NCI-H2227 (cell line): ENCODE results near the gene DNAJC6.

ENCODE experiments used
- DNase-seq: peaks from one replicate; lab custom pipeline; 2025; ENCODE audit not compliant: unreplicated experiment; lab: John Stamatoyannopoulos, UW

Gene DNAJC6

DNA sequence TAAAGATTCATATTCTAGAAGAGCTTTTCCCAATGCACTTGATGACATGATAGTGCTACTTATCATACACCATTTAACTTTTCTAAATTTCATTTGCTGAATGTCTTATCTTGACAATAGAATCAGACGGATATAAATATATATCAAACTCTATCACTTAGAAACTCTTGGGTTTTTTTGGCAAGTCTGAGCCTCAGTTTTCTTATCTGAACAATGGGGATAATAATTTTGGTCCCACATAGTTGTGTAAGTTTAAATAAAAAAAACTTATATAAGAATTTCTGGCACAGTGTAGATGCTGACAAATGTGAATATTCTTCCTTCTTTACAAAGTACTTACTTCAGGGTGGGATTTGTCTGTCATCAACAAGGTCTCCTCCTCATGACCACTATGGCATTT is 89.7 kb downstream of the DNAJC6 start:
- no peak for DNase-seq

DNA sequence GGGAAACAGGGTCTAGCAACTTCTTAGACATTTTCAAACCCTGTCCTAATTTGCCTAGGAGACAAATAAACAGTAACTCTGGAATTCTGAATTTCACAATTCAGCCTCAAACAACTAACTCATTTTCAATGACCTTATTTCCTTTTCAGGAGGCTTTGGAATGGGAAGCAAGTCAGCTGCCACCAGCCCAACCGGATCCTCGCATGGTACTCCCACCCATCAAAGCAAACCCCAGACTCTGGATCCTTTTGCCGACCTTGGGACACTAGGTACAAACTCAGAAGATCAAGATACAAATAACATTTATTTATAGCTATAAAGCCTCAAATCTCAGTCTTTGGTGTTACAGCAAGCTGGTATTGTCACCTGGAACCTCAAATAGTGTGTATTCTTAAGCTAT is 92.3 kb downstream of the DNAJC6 start:
- DNase-seq = no peak

DNA sequence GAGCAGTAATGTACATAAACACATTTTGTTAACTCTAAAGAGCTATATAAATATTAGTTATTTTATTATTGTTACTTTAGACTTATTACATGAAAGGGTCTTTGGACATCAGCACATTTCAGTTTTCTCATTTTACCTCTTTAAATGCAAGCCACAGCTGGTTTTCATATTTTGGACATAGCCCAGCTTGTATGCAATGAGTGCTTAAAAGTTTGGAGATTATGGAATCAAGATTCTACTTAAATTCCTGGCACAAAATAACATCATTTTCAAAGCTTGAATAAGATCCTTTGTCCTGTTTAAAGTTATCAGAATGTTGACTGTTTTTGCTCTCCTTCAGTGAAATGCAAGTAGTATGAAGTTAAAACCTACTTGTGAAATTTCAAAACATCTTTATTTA is 95.6 kb downstream of the DNAJC6 start:
- no peak for DNase-seq

DNA sequence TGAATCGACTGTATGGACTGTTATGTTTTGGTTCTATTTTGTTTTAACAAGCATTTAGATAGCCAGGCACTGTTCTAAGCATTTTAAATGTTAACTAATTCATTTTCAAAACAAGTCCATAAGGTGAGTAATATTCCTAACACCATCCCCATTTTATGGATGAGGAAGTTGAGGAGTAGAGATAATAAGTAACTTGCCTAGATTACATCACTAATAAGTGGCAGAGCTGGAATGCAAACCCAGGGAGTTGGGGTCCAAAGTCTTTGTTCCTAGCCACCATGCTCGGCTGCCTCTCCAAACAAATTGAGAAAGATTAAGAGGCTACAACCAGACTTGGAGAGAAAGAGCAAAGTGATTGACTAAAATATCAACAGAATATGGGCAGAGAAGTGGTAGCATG is 98.5 kb downstream of the DNAJC6 start:
- no peak for DNase-seq

DNA sequence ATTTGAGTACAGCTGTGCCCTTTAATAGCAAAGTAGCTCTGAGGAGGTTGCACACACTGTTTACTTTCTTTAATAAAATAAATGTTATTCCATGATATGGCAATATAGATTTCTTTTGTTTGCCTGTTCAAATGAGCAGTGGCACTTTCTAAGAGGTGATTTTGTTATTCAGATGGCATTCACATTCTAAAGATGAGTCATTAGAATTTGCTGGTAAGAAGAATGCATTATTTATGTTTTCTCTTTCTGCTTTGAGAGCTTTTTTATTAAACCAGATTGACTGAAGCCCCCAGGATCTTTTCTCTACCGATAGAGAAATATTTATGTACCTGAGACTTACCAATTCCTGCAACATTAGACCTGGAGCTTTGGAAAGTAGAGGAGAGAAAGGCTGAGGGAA is 100.0 kb downstream of the DNAJC6 start:
- no peak for DNase-seq

DNA sequence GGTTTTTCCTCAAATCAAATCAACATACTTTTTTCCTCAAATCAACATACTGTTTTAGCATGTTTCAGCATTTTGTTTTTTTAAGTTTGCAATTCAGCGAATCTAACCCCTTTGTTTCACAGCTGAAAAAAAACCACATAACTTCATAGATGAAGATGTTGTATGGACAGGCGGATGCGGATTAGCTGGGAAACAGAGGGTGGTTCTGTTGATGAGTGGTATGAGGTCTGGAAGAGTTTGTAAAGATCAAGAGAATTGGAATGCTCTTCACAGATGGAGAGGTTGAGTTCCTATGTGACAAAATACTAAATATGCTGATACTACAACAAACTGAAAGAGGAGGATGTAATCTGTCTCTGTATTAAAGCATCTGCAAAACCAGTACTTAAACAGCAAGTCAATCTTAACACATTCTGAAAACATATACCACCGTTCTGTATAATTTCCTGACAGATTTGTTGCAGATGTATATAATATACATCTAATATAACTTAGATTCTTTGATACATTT is 100.5 kb downstream of the DNAJC6 start:
- DNase-seq = no peak

DNA sequence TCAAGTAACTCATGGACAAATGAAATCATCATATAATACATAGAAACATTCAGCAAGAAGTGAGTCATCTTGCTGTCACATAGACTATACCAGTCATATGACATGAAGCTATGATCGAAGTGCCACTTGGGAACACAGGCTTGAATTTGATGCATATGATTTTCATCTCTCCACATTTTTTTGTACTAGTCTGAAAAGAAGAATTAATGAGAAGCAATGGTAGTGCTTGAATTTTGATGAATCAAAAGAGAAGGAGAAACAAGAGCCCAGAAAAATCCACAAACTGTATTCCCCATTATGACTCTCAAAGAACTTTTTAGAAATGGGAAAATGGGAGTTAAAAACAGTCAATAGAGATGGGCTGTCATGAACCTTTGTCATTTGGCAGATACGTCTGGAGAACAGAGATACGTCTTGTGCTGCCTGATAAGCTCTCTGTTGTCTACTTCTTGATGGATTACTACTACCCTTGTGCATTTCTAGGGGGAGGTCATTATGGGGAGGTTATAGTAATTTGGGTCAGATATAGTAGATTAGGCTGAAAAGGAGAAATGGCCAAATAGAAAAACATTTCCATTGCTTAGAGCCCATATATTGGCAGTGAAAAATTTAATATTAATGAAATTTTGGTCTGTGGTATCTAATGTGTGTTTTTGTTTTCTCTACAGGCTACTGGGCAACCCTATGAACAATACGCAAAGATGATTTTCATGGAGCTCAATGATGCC is 103.1 kb downstream of the DNAJC6 start:
- DNase-seq = no peak

DNA sequence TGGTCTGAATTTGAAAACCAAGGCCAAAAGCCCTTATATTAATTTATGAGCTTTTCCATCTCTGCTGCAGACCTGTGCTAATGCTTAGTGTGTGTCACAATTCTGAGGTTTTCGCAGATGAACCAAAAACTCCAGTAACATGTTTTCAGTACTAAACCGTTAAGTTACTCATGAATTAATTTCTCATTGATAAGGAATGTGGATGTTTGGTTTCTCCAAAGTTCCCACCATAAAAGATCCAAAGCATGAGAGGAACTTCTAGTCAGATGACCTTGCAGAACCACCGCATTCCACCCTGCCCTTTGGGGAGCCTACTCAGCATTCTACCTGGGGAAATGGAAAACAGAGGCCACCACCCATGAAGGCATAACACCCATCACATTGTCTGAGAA is 103.6 kb downstream of the DNAJC6 start:
- DNase-seq = no peak

DNA sequence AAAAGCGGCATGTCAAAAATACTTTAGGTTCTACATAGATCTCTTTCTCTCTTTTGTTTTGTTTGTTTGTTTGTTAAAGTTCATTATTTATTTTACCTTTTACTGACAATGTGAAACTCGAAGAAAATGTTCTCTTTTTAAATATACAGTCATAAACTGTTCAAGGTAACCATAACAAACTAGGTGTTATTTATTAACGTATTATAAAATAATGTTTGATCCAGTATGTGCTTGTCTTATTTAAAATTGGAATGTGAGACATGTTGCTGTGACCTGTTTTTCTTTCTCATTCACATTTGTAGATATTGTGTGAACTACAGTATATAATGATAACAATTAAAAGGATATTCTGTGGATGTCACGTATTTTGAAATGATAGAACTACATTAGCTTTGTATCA is 105.2 kb downstream of the DNAJC6 start:
- no peak for DNase-seq

DNA sequence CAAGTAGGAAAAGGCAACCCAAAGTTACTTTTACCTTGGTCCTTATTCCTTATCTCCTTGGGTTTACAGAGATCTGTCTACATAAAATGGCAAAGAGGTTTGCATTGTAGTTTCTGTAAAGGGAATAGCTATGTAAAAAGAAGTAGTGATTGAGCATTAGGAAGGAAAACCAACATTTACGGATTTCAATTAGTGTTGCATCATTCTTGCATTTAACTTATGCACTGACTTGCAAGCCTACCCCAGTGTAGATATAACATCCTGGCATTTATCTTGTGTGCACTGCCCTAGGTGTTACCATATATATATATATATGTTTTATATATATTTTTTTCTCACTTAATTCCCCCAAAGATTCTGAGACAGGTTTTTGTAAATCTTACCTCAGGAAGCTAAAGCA is 107.4 kb downstream of the DNAJC6 start:
- DNase-seq = no peak

DNA sequence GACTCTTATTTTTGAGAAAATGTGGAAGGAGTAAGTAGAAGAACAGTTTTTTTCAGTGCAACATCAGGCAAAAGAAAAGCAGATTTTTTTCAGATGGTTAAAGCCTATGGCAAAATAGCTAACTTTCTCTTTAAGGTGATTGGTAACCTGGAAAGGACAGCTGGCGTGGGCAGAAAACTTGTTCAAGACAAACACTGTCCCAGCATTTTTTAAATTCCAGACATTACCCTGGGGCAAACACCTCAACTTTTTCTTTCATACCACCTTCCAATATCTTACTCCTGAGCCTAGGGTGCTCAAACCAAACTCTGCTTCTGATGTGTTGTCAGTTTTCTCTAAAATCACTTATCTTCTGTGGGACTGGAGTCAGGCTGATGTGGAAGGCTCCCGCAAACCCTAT is 108.4 kb downstream of the DNAJC6 start:
- no peak for DNase-seq

DNA sequence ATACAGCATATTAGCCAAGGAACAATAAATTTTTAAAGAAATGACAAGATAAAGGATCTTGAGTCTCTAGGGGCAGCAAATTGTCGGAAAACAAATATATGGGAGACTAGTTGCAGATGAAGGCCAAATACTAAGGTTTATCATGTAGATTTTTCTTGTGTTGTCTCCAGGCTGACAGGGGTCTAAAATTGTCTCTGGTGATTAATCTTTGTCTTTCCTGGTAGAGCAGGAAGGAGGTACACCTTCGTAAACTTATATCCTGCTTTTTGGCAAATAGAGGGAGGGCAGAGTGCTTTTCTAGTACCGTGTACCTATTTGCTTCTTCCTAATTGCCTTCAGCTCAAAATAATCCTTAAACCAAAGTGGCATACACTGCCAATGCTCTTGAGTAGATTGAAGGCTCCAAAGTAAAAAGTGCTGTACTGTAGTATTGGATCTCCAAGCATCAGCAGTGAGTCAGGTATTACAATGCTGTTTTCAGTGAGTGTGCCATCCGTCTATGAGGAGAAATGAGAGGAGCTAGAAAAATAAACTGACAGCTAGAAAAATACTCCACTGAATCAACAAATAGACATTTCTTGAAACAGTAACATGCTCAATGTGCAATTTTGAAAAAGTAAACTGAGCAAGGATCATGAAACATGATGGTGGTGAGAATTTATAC is 109.3 kb downstream of the DNAJC6 start:
- no peak for DNase-seq

DNA sequence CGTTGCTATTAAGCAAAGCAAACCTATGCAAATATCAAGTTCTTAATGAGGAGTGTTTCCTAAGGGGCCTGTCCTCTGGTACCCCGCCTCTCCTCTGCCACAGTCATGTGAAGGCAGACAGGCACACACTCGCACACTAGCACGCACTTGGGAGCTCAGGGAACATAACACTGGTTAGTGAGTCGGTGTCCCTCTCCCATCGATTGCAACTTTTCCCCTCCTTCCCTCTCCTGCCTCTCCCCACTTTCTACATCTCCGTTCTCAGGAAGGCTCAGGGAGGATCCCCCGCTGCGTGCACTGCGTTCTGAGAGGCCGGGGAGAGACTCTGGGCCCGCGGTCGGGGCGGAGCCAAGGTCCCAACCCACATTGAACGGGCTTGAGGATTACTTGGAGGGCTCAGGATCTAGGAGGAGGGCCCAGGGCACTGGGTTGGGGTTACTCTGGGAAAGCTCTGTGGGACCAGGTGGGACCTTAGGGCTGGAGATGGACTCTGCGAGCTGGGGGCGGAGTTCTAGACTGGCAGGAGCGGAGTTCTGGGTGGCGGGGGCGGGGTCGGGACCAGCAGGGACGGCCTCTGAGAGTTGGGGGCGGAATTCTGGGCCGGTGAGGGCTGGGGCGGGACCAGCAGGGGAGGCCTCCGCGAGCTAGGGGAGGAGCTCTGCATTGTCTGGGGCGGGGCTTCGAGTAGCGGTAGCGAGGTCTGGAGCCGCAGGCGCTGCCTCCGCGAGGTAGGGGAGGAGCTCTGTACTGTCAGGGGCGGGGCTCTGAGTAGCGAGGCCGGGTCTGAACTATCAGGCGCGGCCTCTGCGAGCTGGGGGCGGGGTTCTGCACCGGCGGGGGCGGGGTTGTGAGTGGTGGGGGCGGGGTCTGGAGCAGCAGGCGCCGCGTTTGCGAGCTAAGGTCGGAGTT is 110.6 kb downstream of the DNAJC6 start:
- peak; percentile 99 for DNase-seq

DNA sequence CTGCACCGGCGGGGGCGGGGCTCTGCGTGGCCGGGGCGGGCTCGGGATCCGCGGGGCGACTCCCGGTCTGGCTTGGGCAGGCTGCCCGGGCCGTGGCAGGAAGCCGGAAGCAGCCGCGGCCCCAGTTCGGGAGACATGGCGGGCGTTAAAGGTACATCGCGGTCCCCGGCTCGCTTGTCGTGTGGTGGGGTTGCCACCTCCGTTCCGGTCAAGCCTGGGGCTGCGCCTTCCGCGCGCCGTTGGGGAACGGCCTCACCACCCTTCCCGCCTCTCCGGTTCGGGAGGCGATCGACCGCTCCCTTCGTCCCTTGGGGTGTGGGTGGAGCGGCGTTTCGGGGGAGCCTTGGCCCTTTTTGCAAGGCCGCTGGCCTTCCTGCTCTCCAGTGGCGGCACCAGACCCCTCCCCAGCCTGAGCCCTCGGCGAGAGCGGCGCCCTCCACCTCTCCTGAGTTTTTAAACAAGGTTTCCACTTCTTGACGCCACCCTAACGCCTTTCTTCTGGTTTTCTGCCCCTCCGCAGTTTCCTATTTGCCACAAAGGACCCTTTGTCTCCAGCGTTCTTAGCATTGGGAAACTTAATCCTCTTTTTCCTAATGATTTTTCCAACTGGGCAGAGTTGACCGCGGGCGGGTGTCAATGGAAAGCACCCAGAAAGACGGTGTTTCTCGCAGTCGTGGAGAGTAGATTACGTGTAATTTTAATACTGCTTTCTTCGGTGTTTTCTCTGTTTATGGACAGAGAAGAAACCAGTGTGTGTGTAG is 111.4 kb downstream of the DNAJC6 start, which contains the start of the genes LEPR and LEPROT:
Gene LEPR, plus strand, starts transcription at position 79 of the 761 bp plus-strand sequence. CDS start 144,898 bp downstream, outside the sequence.
Gene LEPROT, plus strand, starts transcription at position 79 of the 761 bp plus-strand sequence. Its CDS starts 57 bp downstream, at position 136.
- no peak for DNase-seq

DNA sequence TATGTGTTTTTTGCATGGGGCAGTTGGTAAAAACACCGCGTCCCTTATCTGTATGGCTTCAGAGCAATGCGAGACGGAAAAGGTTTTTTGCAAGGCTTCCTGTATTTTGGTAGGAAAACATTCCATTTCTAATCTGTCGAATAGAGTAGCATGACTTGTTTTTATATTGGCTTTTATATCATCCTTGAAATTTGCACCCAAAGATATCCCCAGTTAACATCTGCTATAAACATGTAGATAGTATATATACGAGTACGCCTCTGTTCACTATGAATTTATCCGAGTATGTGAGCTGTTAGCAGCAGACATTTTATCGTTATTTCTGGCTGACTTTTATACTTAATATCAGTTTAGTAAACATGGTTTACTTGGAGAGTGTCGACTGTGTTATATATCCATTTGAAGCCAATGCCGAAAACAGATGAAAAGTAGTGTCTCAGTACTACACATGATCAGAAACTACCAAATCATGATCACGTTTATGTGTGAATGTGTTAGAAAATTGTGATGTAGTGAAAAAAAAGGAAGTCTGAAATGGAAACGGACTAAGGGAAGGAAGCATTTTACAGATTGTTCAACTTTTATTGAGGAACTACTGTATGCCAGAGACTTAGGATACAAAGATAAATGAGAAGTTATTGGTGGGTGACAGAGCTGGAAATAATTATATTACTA is 112.1 kb downstream of the DNAJC6 start:
- DNase-seq = no peak

DNA sequence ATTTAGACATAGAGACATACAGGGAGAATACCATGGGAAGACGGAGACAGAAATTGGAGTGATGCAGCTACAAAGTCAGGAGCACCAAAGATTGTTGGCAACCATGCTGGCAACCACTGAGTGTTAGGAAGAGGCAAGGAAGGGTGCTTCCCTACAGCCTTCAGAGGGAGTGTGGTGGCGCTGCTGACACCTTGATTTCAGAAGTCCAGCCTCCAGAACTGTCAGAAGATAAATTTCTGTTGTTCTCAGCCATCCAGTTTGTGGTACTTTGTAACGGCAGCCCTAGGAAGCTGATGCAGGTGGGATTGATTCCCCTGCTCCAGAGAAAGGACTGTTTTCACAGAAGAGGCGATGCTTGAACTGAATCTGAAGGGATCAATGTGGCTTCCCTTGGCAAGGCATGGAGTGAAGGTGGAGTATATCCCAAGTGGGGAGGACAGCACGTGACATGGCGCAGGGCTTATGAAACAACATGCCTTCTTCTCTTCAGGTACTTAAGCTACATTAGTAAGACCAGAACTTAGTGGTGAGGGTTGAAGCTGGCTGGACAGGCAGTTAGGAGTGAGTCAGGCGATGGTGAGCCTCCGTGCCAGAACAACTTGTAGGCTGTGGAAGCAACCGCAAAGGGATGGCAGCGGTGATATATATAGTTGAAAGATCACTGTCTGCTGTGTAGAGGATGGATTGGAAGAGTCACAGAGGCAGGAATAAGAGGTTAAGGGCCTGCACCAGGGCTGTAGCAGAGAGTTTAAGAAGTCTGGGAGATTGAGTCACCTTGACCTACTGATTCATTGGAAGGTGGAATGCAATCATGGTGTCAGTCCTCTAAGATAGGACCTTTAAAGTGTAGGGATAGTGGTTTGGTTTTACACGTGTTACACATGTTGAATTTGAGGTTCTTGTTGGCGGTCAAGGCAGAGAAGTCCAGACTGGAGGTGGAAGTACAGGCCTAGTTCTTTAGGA is 113.2 kb downstream of the DNAJC6 start:
- no peak for DNase-seq

DNA sequence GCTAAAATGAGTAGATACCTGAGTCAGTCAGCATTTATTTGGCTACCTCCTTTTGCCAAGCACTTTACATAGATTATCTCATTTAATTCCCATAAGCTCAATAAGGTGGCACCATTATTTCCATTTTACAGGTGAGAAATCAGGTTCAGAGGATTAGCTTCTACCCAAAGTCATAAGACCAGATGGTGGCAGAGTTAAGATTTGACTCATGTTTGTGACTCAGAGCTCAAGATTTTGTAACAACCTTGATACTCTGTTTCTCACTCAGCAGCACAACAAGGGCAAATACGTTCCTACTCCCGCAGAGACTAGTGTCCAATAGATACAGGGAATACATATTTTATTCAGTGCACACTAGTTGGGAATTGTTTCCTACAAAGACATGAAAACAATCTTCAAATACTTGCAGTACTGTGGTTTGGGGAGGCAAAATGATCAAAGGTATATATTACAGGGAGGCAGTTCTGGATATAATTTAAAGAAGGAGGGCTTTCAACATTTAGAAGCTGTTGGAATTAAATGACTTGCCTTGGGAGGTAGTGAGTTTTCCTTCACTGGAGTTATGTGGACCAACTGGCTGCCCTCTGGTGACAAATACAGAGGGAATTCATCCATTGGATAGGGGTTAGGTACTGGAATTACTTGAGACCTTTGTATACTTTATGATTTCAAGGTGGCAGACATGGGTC is 114.7 kb downstream of the DNAJC6 start:
- no peak for DNase-seq

DNA sequence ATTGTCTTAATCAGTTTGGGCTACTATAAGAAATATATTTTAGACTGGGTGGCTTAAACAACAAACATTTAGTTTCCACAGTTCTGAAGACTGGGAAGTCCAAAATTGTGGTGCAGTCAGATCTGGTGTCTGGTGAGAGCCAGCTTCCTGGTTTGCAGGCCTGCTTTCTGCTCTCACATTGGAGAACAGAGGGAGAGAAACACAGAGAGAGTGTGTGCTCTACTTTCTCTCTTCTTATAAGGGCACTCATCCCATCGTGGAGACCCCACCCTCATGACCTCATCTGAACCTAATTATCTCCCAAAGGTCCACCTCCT is 115.2 kb downstream of the DNAJC6 start:
- no peak for DNase-seq

DNA sequence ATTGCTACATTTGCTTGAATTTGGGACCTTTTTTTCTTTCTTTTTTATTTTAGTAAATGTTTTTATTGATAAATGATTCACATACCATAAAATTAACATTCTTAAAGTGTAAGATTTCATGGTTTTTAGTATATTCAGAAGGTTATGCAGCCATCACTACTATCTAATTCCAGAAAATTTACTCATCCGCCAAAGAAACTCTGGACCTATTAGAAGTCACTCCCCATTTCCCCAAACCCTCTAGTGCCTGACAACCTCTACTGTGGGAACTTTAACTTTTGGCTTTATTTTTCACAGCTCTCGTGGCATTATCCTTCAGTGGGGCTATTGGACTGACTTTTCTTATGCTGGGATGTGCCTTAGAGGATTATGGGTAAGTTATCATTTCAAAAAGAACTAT is 115.7 kb downstream of the DNAJC6 start:
- DNase-seq = no peak
